Measurements from ENCODE around the gene CAND1.

DNA sequence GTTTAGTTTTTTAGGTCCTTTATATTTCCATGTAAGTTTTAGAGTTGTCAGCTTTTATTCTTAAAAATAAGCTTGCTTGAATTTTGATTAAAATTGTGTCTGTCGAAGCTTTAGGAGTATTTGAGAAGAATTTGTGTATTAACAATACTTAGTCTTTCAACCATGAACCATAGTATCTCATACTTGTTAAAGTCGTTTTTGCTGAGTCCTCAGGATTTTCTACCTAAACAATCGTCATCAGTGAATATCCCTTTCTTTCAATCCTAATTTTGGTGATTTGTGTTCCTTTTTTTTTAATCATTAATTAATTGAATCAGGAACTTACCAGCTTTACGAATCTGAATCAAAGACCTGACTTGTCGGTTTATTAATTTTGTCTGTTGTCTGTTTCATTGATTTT is 18.2 kb downstream of the CAND1 start:
- TF ChIP-seq CTCF (IDR thresholded peaks at IDR 0.05) = no peak
- no peak for TF ChIP-seq POLR2A (IDR thresholded peaks at IDR 0.05)
